OCI-LY1 (cell line): ENCODE data around the gene ZNF530.
A peak's percentile ranks its signal among the peaks of the same experiment; 100 is the strongest.

Source experiments
- H2AFZ ChIP-seq: fragments of 200-600 bp; sonication (generic), shearing (Covaris generic); 2 replicates; pipeline ENCODE4 v1.6.0; 2014; ENCODE audit warnings: antibody characterized with exemption, mild to moderate bottlenecking, low read length
- H3F3A ChIP-seq: fragments of 200-600 bp; sonication (generic), shearing (Covaris generic); 2 replicates; pipeline ENCODE4 v1.6.0; 2014; ENCODE audit warnings: mild to moderate bottlenecking, antibody characterized with exemption, low read length, moderate library complexity; ENCODE audit not compliant: insufficient read depth
- H3K27ac ChIP-seq: fragments of 200-600 bp; sonication (generic); 2 replicates; pipeline ENCODE4 v1.5.1; 2014; ENCODE audit warnings: low read length, mixed run types, mild to moderate bottlenecking, low read depth; ENCODE audit not compliant: poor library complexity, severe bottlenecking
- H3K27me3 ChIP-seq: fragments of 200-600 bp; sonication (generic); 2 replicates; pipeline ENCODE4 v1.6.0; 2014; ENCODE audit warnings: antibody characterized with exemption, mild to moderate bottlenecking, low read length, moderate library complexity; ENCODE audit not compliant: insufficient read depth
- H3K36me3 ChIP-seq: fragments of 200-600 bp; sonication (generic); 2 replicates; pipeline ENCODE4 v1.6.1; 2014; ENCODE audit warnings: mild to moderate bottlenecking, antibody characterized with exemption, low read length, moderate library complexity, mixed read lengths; ENCODE audit not compliant: insufficient read depth
- H3K4me1 ChIP-seq: fragments of 200-600 bp; sonication (generic); 2 replicates; pipeline ENCODE4 v1.5.1; 2014; ENCODE audit warnings: mild to moderate bottlenecking, low read length, moderate library complexity; ENCODE audit not compliant: insufficient read depth, severe bottlenecking
- H3K4me2 ChIP-seq: fragments of 200-600 bp; sonication (generic), shearing (Covaris generic); 2 replicates; pipeline ENCODE4 v1.6.1; 2014; ENCODE audit warnings: low read length
- H3K4me3 ChIP-seq: fragments of 200-600 bp; sonication (generic); 2 replicates; pipeline ENCODE4 v1.5.1; 2014; ENCODE audit warnings: low read length, low read depth, mild to moderate bottlenecking, mixed read lengths; ENCODE audit not compliant: poor library complexity, severe bottlenecking
- H3K79me2 ChIP-seq: fragments of 200-600 bp; shearing (Covaris generic); 2 replicates; pipeline ENCODE4 v1.6.1; 2016; ENCODE audit warnings: mixed run types, low read length, mixed read lengths; ENCODE audit not compliant: insufficient read depth
- H3K9ac ChIP-seq: fragments of 200-600 bp; sonication (generic), shearing (Covaris generic); 2 replicates; pipeline ENCODE4 v1.6.1; 2014; ENCODE audit warnings: mild to moderate bottlenecking, low read length, mixed read lengths
- H3K9me2 ChIP-seq: fragments of 200-600 bp; sonication (generic), shearing (Covaris generic); 2 replicates; pipeline ENCODE4 v1.6.1; 2014; ENCODE audit warnings: low read depth, mild to moderate bottlenecking, low read length, mixed read lengths
- H3K9me3 ChIP-seq: fragments of 200-600 bp; shearing (Covaris generic); 2 replicates; pipeline ENCODE4 v1.6.1; 2014; ENCODE audit warnings: low read length, mixed read lengths
- H4K20me1 ChIP-seq: fragments of 200-600 bp; sonication (generic), shearing (Covaris generic); 2 replicates; pipeline ENCODE4 v1.6.0; 2016; ENCODE audit warnings: mild to moderate bottlenecking, low read length; ENCODE audit not compliant: insufficient read depth
- EZH2 ChIP-seq: fragments of 200-600 bp; sonication (generic), shearing (Covaris generic); IDR thresholded peaks from 2 replicates; pipeline ENCODE4 v1.8.0; 2017; ENCODE audit warnings: borderline replicate concordance, mixed run types, mild to moderate bottlenecking, antibody characterized with exemption, low read length, moderate library complexity, mixed read lengths
- TF ChIP-seq, protein P1 (sequence below): fragments of 200-600 bp; sonication (generic), shearing (Covaris generic); IDR thresholded peaks from 2 replicates; pipeline ENCODE4 v1.5.1; 2017; ENCODE audit warnings: mild to moderate bottlenecking, antibody characterized with exemption, low read length, moderate library complexity, mixed read lengths

The ZNF530 gene

DNA sequence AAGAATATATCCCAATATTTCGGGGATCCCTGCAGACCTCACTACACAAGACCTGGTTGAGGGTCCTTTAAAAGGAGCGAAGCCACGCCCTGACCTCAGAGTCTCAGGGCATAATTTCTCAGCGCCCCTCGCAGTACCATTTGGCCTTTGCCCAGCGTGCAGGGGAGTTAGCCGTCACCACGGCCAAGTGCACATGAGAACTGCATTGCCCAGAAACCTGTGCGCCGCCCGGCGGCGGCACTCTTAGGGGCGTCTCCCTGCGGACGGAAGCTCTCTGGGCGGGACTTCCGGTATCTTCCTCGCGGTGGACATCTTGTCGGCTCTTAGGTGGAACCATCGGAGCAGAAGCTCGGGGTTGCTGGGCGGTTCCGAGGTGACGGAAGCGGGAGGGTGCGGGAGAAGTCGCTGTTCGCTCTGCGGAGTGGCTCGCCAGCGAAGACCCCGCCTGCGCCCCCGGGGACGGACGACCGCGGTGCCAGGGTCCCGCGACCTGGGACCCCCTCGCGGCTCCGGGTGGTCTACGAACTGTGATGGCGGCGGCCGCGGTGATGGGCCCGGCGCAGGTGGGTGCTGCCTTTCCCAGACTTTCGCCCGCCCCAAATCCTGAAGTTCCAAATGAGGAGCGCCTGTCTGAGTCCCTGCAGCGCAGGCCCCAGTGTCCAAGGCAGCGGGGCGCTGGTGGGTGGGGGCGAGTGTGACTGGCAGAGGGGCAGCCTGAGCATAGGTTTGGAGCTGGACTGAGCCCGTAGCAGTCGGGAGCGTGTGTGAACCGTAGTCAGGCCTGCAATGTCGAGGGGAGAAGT is 14.5 kb downstream of the ZNF530 start, which contains the start of gene ZNF134:
ZNF134 (plus strand) TSS at position 302 of the 803 bp plus-strand sequence. CDS start 5,227 bp downstream, outside the sequence.
- Histone ChIP-seq H3K4me1 (peaks cover 11% of the 10 kb centered on the region), H3K27me3 (no peaks in the 10 kb centered on the region), H3K9ac (peak within 1 kb of the TSS; percentile 77), H2AFZ (peak within 1 kb of the TSS; percentile 35; the same call in 1 of the 2 replicates), H3K27ac (no peak within 1 kb of the TSS), H3K4me2 (peak within 1 kb of the TSS; percentile 69), H3F3A (no peaks in the 10 kb centered on the region), H3K9me2 (no peaks in the 10 kb centered on the region), H3K9me3 (peaks cover 42% of the 10 kb centered on the region), H3K36me3 (peaks cover 49% of the 10 kb centered on the region), H4K20me1 (no peaks in the 10 kb centered on the region), H3K79me2 (peaks cover 25% of the 10 kb centered on the region; the same call in 1 of the 2 replicates), H3K4me3 (peak within 1 kb of the TSS; percentile 93)
- TF ChIP-seq EZH2, result no peak
- TF ChIP-seq, protein P1, sequence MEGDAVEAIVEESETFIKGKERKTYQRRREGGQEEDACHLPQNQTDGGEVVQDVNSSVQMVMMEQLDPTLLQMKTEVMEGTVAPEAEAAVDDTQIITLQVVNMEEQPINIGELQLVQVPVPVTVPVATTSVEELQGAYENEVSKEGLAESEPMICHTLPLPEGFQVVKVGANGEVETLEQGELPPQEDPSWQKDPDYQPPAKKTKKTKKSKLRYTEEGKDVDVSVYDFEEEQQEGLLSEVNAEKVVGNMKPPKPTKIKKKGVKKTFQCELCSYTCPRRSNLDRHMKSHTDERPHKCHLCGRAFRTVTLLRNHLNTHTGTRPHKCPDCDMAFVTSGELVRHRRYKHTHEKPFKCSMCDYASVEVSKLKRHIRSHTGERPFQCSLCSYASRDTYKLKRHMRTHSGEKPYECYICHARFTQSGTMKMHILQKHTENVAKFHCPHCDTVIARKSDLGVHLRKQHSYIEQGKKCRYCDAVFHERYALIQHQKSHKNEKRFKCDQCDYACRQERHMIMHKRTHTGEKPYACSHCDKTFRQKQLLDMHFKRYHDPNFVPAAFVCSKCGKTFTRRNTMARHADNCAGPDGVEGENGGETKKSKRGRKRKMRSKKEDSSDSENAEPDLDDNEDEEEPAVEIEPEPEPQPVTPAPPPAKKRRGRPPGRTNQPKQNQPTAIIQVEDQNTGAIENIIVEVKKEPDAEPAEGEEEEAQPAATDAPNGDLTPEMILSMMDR, result no peak

DNA sequence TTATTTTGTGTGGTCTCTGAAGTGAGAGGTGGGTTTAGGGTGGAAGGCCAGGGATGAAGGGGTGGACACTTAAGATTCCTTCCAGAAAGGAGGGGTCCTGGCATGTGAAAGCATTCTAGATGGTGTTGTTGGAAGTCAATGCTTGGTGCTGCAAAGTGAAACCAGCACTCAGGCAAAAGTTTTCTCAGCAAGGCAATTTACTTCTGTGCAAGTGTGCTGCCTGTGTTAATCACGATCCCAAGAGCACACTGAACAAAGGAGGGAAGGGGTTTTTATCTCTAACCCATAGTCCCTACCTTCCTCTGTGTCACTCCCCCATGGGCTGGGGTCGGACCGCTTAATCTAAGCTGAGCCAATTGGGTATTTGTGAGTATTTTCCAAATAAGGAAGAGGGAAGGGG is 15.7 kb downstream of the ZNF530 start:
- peaks cover 11% of the 10 kb centered on the region for H3K4me1 ChIP-seq
- H3K9me3 ChIP-seq, result peaks cover 54% of the 10 kb centered on the region
- no peaks in the 10 kb centered on the region for H3F3A ChIP-seq
- H3K79me2 ChIP-seq, result peaks cover 25% of the 10 kb centered on the region; the same call in 1 of the 2 replicates
- no peaks in the 10 kb centered on the region for H3K9me2 ChIP-seq
- peak overlapping the region; percentile 93 for H3K4me3 ChIP-seq
- no peak overlapping the region for H2AFZ ChIP-seq
- peaks cover 61% of the 10 kb centered on the region for H3K36me3 ChIP-seq
- no peaks in the 10 kb centered on the region for H4K20me1 ChIP-seq
- H3K27ac ChIP-seq, result no peak overlapping the region
- TF ChIP-seq EZH2, result no peak
- TF ChIP-seq, protein P1, result no peak
- peak overlapping the region; percentile 69 for H3K4me2 ChIP-seq
- no peak overlapping the region for H3K9ac ChIP-seq
- no peaks in the 10 kb centered on the region for H3K27me3 ChIP-seq

GRCh38 chr19:57620673-57621348 is 21.1 kb downstream of the ZNF530 start:
- Histone ChIP-seq H3K4me3 (no peak overlapping the region), H3K9ac (no peak overlapping the region), H3K27me3 (no peaks in the 10 kb centered on the region), H2AFZ (no peak overlapping the region), H3K9me3 (peaks cover 82% of the 10 kb centered on the region), H3K9me2 (no peaks in the 10 kb centered on the region), H3K4me1 (no peaks in the 10 kb centered on the region), H3K79me2 (0 out of 2 replicates have a peak, but pooled peaks cover 10% of the 10 kb centered on the region), H3K36me3 (peaks cover 90% of the 10 kb centered on the region), H3K27ac (no peak overlapping the region), H4K20me1 (no peaks in the 10 kb centered on the region), H3F3A (no peaks in the 10 kb centered on the region), H3K4me2 (no peak overlapping the region)
- TF ChIP-seq, protein P1, result no peak
